Upper lobe of left lung (tissue), 4 donors: Measurements from ENCODE around the gene EFHD2.
"Not testable (repeated sequence)": the region's sequence is repeated elsewhere in the genome, so short reads cannot be mapped to it uniquely, and the experiment has no call there.

Experiments
- EP300 ChIP-seq, 4 donors: sonication (generic); formaldehyde crosslinking; IDR thresholded peaks; one replicate each; pipeline ENCODE4 v1.5.1; 2017; ENCODE audit warnings: antibody characterized with exemption in 4 of 4, control low read depth in 2 of 4
- POLR2AphosphoS5 ChIP-seq, 2 donors: sonication (generic); formaldehyde crosslinking; IDR thresholded peaks; one replicate each; pipeline ENCODE4 v1.5.1; 2017; ENCODE audit warnings: antibody characterized with exemption in 2 of 2

- TF ChIP-seq POLR2AphosphoS5 (IDR thresholded peaks at IDR 0.05) = peak in 1 of 2 donors; percentile 27
- TF ChIP-seq EP300 (IDR thresholded peaks at IDR 0.05) = not testable (repeated sequence)
Observed at GRCh38 chr1:15434739-15435138, 25.1 kb downstream of the EFHD2 start.
